AG09319 (cell line): ENCODE data around the gene KIF26A.

Source experiments
- DNase-seq: peaks from one replicate; pipeline ENCODE4 v3.0.0-alpha.2; 2010; ENCODE audit warnings: low read depth; ENCODE audit errors: extremely low read depth
- TF ChIP-seq, protein P1 (sequence below): IDR thresholded peaks from 2 replicates; pipeline ENCODE4 v1.5.1; 2011; ENCODE audit warnings: low read depth, mild to moderate bottlenecking, inconsistent platforms, low read length, moderate library complexity

Gene KIF26A

DNA sequence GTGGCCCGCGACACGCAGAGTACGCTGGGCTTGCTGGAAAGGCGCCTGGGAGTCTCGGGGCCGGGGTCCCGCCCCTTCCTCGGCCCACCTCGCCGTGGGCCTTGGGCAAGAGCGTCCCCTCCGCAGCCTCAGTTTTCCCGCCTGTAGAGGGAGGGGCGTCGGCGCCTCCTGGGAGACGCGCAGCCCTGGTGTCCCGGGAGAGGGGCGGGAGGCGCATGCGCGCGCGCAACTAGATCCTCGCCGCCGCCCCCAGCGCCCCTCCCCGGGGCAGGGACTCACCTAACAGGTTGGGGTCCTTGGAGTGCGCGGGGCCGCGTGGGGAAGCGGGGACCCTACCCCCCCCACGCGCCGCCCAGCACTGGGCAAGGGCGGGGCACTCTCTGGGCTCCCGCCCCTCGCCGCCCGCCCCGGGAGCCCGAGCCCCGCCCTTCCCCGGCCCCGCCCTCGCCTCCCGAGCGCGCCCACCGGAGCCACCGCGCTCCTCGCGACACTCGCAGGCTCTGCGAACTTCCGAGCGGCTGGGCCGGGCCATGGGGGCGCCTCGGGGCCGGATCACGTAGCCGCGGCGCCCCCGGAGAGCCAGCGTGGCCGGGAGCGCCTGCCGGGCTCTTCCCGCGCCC, at the start of gene KIF26A:
KIF26A (plus strand) TSS at position 490 of the 620 bp plus-strand sequence. CDS start 136 bp downstream, outside the sequence.
- TF ChIP-seq, protein P1, sequence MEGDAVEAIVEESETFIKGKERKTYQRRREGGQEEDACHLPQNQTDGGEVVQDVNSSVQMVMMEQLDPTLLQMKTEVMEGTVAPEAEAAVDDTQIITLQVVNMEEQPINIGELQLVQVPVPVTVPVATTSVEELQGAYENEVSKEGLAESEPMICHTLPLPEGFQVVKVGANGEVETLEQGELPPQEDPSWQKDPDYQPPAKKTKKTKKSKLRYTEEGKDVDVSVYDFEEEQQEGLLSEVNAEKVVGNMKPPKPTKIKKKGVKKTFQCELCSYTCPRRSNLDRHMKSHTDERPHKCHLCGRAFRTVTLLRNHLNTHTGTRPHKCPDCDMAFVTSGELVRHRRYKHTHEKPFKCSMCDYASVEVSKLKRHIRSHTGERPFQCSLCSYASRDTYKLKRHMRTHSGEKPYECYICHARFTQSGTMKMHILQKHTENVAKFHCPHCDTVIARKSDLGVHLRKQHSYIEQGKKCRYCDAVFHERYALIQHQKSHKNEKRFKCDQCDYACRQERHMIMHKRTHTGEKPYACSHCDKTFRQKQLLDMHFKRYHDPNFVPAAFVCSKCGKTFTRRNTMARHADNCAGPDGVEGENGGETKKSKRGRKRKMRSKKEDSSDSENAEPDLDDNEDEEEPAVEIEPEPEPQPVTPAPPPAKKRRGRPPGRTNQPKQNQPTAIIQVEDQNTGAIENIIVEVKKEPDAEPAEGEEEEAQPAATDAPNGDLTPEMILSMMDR, result no peak
- no peak for DNase-seq

DNA sequence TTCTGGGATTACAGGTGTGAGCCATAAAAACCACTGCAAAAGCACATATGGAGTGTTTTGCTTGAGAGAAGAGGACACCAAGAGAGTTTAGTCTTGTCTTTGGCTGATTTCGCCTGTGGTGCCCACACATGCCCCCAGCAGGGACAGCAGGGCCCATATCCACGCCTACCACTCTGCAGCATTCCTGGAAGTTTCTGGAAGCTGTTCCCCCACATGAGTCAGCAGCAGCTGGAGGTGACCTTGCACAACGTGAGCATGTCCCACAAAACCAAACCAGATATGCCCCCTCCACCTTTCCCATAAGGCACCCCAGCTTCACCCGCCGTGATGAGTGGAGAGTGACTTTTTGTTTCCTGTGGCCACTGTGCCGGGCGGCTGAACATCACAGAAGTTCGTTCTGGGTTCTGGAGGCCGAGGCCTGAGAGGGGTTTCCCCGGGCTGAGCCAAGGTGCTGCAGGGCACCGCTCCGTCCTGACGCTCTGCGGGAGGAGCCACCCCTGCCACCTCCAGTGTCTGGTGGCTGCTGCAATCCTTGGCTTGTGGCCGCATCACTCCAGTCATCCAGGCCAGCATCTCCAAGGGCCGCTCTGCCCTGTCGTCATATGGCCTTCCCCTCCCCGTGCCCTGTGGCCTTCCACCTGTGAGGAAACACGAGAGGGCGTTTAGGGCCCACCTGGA, 48.2 kb upstream of the KIF26A start:
- TF ChIP-seq, protein P1, result no peak
- no peak for DNase-seq

DNA sequence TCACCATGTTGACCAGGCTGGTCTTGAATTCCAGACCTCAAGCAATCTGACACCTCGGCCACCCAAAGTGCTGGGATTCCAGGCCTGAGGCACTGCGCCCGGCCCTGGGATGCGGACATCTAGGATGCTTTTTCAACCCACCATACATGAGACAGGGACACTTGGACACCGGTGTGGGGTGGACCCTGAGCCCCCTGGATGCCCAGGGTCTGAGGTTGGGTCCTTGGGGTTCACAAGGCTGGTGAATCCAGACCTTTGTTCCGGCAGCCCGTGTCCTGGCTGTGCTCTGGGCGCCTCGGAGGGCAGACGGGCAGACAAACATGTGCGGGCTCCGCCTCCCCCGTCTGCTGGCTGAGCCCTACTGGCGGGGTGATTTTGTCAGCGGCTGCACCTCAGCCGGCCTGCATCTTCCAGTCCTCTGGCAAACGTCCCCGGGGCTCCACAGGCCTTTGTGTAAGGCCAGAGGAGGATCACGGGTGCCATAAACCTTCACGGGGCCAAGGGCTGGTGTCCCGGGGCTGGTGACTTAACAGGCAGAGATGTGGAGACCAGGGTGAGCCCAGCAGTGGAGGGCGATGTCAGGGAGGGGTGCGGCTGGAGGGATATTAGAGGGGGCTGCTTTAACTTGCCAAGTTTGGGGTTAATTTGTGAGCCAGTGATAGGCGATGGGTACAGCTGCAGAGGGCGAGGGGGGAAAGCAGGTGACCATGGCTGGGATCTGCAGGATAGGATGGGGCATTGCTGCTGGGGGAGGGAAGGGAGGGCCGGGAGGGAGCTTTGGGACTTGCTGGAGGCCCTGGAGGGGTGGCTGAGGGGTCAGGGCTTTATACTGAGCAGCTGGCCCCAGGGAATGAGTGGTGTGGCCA, 47.1 kb upstream of the KIF26A start:
- DNase-seq, result no peak

DNA sequence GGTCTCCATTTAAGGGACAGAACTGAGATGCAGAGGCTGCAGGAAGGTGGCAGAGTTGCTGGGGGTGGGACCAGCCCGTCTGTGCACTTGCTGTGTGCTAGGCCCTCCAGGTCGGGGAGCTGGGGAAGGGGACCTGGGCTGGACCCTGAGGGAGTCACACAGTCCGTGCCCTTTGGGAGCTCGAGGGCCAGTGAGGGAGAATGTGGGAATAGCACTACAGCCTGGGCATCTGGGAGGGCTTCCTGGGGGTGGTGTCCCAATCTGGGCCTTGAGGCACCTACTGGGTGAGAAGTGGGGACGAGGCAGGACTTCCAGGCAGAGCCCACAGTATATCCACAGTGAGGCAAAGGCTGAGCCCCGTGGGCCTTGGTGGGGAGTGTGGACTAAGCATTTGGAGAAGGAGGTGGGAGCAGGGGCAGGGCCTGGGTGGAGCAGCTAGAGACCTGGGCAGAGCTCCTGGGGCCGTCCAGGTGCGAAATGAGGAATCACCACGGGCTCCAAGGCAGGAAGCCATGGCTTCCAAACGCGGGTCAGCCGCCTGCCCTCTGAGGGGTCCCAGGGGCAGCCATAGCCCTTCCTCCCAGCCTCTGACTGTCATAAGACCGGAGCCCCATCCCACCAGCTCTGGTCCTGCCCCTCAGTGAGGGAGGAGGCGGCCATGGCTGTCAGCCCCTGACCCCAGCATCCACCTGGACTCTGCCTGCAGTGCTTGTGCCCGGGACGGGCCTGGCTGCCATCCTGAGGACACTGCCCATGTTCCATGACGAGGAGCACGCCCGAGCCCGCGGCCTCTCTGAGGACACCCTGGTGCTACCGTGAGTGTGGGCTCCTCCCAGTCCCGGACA, 46.2 kb upstream of the KIF26A start:
- TF ChIP-seq, protein P1, result no peak
- no peak for DNase-seq

More for the DNA sequence above, 47.1 kb upstream of the KIF26A start:
- TF ChIP-seq, protein P1, result no peak

DNA sequence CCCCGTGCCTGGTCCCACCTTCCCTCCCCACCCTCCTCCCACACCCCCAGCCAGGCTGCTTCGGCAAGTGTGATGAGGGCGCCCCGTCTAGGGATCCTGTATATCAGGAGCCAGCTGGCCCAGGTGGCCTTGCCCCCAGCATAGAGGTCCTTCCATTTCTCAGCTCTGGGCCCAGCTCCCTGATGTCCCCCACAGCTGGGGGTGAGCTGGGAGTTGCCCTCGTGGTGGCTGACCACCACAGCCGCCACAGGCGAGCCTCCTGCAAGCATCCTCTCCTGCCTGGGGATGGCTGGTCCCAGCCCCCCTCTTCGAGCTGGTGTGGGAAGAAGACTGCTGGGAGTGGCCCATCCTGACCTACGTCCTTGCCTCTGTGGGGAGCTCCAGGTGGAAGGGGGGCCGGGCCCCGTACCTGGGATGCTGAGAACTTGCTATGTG, 45.4 kb upstream of the KIF26A start:
- TF ChIP-seq, protein P1, result no peak
- no peak for DNase-seq

DNA sequence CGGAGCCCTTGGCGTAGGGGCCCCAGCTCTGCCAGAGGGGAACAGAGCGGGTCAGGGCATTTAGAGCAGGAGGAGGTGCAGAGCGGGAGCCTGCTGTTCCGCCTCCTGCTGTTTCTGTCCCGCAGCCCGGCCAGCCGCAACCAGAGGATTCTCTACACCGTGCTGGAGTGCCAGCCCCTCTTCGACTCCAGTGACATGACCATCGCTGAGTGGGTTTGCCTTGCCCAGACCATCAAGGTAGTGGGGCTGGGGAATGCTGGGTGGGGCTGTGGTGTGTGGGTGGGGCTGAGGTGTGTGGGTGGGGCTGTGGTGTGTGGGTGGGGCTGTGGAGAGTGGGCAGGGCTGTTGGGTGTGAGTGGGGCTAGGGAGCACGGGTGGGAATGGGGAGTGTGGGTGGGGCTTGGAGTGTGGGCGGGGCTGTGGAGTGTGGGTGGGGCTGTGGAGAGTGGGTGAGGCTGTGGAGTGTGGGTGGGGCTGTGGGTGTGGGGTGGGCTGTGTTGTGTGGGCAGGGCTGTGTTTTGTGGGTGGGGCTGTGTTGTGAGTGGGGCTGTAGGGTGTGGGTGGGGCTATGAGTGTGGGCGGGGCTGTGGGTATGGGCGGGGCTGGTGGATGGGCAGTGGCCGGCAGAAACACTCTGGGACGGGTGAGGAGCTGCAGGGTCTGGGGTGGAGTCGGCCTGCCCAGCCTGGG, 44.9 kb upstream of the KIF26A start:
- DNase-seq, result no peak
- TF ChIP-seq, protein P1, result no peak
